Stimulated activated CD4-positive, alpha-beta T cell treated with anti-CD3 and anti-CD28 coated beads, TNF-alpha, amount 100 ng/mL, for 48 hours (primary cell): ENCODE data around the gene CCHCR1.

Source experiments
- DNase-seq, 3 donors: peaks; one replicate each; pipeline ENCODE4 v3.0.0-alpha.2; 2020; ENCODE audit warnings: low read depth in 3 of 3

Gene CCHCR1

GRCh38 chr6:31129130-31129529 is 28.5 kb downstream of the CCHCR1 start:
- DNase-seq, result no peak

- DNase-seq, result peak; percentile 36 to 69 (median 67)
Observed at GRCh38 chr6:31128093-31128676, 29.4 kb downstream of the CCHCR1 start.

- DNase-seq, result no peak
Observed at GRCh38 chr6:31126396-31127175, 31.0 kb downstream of the CCHCR1 start.

GRCh38 chr6:31125586-31126363 is 31.8 kb downstream of the CCHCR1 start:
- DNase-seq, result no peak

- no peak for DNase-seq
Observed at GRCh38 chr6:31125162-31125561, 32.4 kb downstream of the CCHCR1 start.

- no peak for DNase-seq
Observed at GRCh38 chr6:31122791-31123706, 34.6 kb downstream of the CCHCR1 start.

- no peak for DNase-seq
Observed at GRCh38 chr6:31121131-31121790, 36.3 kb downstream of the CCHCR1 start.

GRCh38 chr6:31120151-31120915 is 37.3 kb downstream of the CCHCR1 start, which contains the start of gene CDSN:
CDSN (minus strand) TSS chr6:31120446; CDS start chr6:31120419, 27 bp downstream.
- DNase-seq, result no peak

GRCh38 chr6:31118178-31118577 is 39.4 kb downstream of the CCHCR1 start:
- no peak for DNase-seq

GRCh38 chr6:31116661-31117385 is 40.8 kb downstream of the CCHCR1 start:
- DNase-seq, result no peak

- no peak for DNase-seq
Observed at GRCh38 chr6:31115941-31116560, 41.6 kb downstream of the CCHCR1 start.

GRCh38 chr6:31114970-31115849 is 42.4 kb downstream of the CCHCR1 start:
- DNase-seq, result no peak

- no peak for DNase-seq
Observed at GRCh38 chr6:31114541-31114878, 43.1 kb downstream of the CCHCR1 start, which contains the start of gene PSORS1C1. PSORS1C1 (plus strand) TSS chr6:31114800; CDS start chr6:31129633, 14,833 bp downstream.

- DNase-seq, result no peak
Observed at GRCh38 chr6:31113861-31114540, 43.6 kb downstream of the CCHCR1 start.

- no peak for DNase-seq
Observed at GRCh38 chr6:31112478-31112877, 45.1 kb downstream of the CCHCR1 start, which contains the start of gene C6orf15. C6orf15 (minus strand) TSS chr6:31112575; CDS start chr6:31112555, 20 bp downstream.

GRCh38 chr6:31111712-31112111 is 45.9 kb downstream of the CCHCR1 start:
- no peak for DNase-seq
